AG04449 (cell line): ENCODE data around the gene PPARG.

Experiments used
- CTCF ChIA-PET: fragments of 350-600 bp; formaldehyde crosslinking; extraction: SDS; loops from one replicate; lab custom pipeline; 2021; ENCODE audit warnings: antibody characterized with exemption; lab: Yijun Ruan, JAX
- POLR2A ChIA-PET: fragments of 400-600, 350-600 bp; formaldehyde crosslinking; extraction: SDS; loops from one replicate; lab custom pipeline; 2020; ENCODE audit warnings: antibody characterized with exemption, inconsistent platforms; lab: Yijun Ruan, JAX
- DNase-seq: peaks from one replicate; pipeline ENCODE4 v3.0.0-alpha.2; 2010; ENCODE audit warnings: low read depth, low spot score
- H3K4me3 ChIP-seq: 2 replicates; pipeline ENCODE4 v1.5.1; 2011; ENCODE audit warnings: low read depth, mild to moderate bottlenecking, control low read depth, low read length
- CTCF ChIP-seq: IDR thresholded peaks from one replicate; pipeline ENCODE4 v1.5.1; 2011; ENCODE audit warnings: mild to moderate bottlenecking, moderate library complexity, low read length, control low read depth, inconsistent platforms; ENCODE audit not compliant: insufficient read depth; ENCODE audit errors: missing control alignments

PPARG gene

GRCh38 chr3:12328132-12328836 is 39.4 kb downstream of the PPARG start:
- TF ChIP-seq CTCF: no peak
- no peak overlapping the region for H3K4me3 ChIP-seq
- ChIA-PET POLR2A (no interaction called here), CTCF (interaction anchor here (1.4 to 1.5 kb wide), 2 partner anchors 9 to 152 kb away, joined by 3 to 4 read pairs; no protein-coding TSS in a partner anchor)
- DNase-seq: no peak

- DNase-seq: no peak
- no peak overlapping the region for H3K4me3 ChIP-seq
- CTCF ChIA-PET: interaction anchor here (1.4 kb wide), 1 partner anchor 9 kb away, joined by 3 read pairs; no protein-coding TSS in a partner anchor
- POLR2A ChIA-PET: no interaction called here
- no peak for TF ChIP-seq CTCF
Observed at GRCh38 chr3:12328837-12329462, 40.1 kb downstream of the PPARG start.

- ChIA-PET POLR2A (no interaction called here), CTCF (no interaction called here)
- no peak overlapping the region for H3K4me3 ChIP-seq
- DNase-seq: no peak
- TF ChIP-seq CTCF: no peak
Observed at GRCh38 chr3:12334786-12335185, 45.9 kb downstream of the PPARG start.

- CTCF ChIA-PET: no interaction called here
- no peak for DNase-seq
- POLR2A ChIA-PET: no interaction called here
Observed at GRCh38 chr3:12335421-12335820, 46.6 kb downstream of the PPARG start.

GRCh38 chr3:12336099-12336498 is 47.2 kb downstream of the PPARG start:
- no peak for TF ChIP-seq CTCF
- H3K4me3 ChIP-seq: no peak overlapping the region
- DNase-seq: no peak
- POLR2A ChIA-PET: no interaction called here
- CTCF ChIA-PET: interaction anchor here (0.9 to 1.0 kb wide), 2 partner anchors 178 to 196 kb away, joined by 3 read pairs; no protein-coding TSS in a partner anchor

More at GRCh38 chr3:12335421-12335820, 46.6 kb downstream of the PPARG start:
- no peak overlapping the region for H3K4me3 ChIP-seq
- TF ChIP-seq CTCF: no peak

GRCh38 chr3:12338595-12339546 is 50.0 kb downstream of the PPARG start:
- ChIA-PET POLR2A (no interaction called here), CTCF (no interaction called here)
- TF ChIP-seq CTCF: no peak
- no peak overlapping the region for H3K4me3 ChIP-seq
- DNase-seq: no peak
